HepG2 (cell line): ENCODE results near the gene PKP3. TPM values are rescaled to one million over a fixed set of nuclear protein-coding genes. Genes with fewer than 3 reads are reported as not detected.

Experiments used
- AGO1 ChIP-seq: fragments of 200-400 bp; formaldehyde crosslinking; IDR thresholded peaks from 2 replicates; pipeline ENCODE4 v1.6.1; 2017; ENCODE audit warnings: mild to moderate bottlenecking, low read depth, low read length, moderate library complexity; ENCODE audit not compliant: poor library complexity, severe bottlenecking
- AKAP8 ChIP-seq: sonication (generic); formaldehyde crosslinking; IDR thresholded peaks from 2 replicates; pipeline ENCODE4 v1.5.1; 2020; ENCODE audit warnings: mild to moderate bottlenecking, missing genetic modification reagents
- ARNTL ChIP-seq: sonication (generic); formaldehyde crosslinking; IDR thresholded peaks from 2 replicates; pipeline ENCODE4 v1.4.0; 2020; ENCODE audit warnings: mild to moderate bottlenecking, missing genetic modification reagents
- DNMT1 ChIP-seq: sonication (generic); formaldehyde crosslinking; IDR thresholded peaks from 2 replicates; pipeline ENCODE4 v1.5.1; 2020; ENCODE audit warnings: mild to moderate bottlenecking, missing genetic modification reagents
- EP300 ChIP-seq, 3 experiments: sonication (generic) in 1 of 3; formaldehyde crosslinking in 1 of 3; IDR thresholded peaks; 2 replicates each; pipeline versions ENCODE4 v1.5.1 to v1.6.1; 2011 to 2020; ENCODE audit warnings: low read depth in 2 of 3, low read length in 2 of 3, borderline replicate concordance in 1 of 3, improper control_type of control experiment in 1 of 3, mild to moderate bottlenecking in 1 of 3, missing genetic modification reagents in 1 of 3, moderate library complexity in 1 of 3
- HMGA1 ChIP-seq: sonication (generic); formaldehyde crosslinking; conservative IDR thresholded peaks from 2 replicates; pipeline ENCODE4 v1.4.0; 2020; ENCODE audit warnings: missing genetic modification reagents
- HOXA3 ChIP-seq: sonication (generic); formaldehyde crosslinking; IDR thresholded peaks from 2 replicates; pipeline ENCODE4 v1.5.0; 2020; ENCODE audit warnings: missing genetic modification reagents
- KLF16 ChIP-seq, 2 experiments: sonication (generic) in 1 of 2; formaldehyde crosslinking in 1 of 2; IDR thresholded peaks; 2 replicates each; pipeline versions ENCODE4 v1.6.1 to v1.8.0; 2016 to 2023; ENCODE audit warnings: missing genetic modification reagents in 2 of 2, missing compliant biosample characterization in 1 of 2
- KLF9 ChIP-seq: IDR thresholded peaks from 2 replicates; pipeline ENCODE4 v1.6.1; 2016; ENCODE audit warnings: low read depth
- KMT2B ChIP-seq: IDR thresholded peaks from 2 replicates; pipeline ENCODE4 v1.6.1; 2016; ENCODE audit warnings: missing genetic modification reagents, missing compliant biosample characterization
- NCOA2 ChIP-seq: sonication (generic); formaldehyde crosslinking; IDR thresholded peaks from 2 replicates; pipeline ENCODE4 v1.8.0; 2022; ENCODE audit warnings: inconsistent platforms
- PTBP1 ChIP-seq: fragments of 200-400 bp; formaldehyde crosslinking; IDR thresholded peaks from 2 replicates; pipeline ENCODE4 v1.6.1; 2018; ENCODE audit warnings: low read length, low read depth; ENCODE audit not compliant: poor library complexity, severe bottlenecking
- REXO4 ChIP-seq: sonication (generic); formaldehyde crosslinking; IDR thresholded peaks from 2 replicates; pipeline ENCODE4 v1.8.0; 2022; ENCODE audit warnings: missing genetic modification reagents, mild to moderate bottlenecking, borderline replicate concordance
- RFX3 ChIP-seq: IDR thresholded peaks from 2 replicates; pipeline ENCODE4 v1.6.1; 2016; ENCODE audit warnings: missing biosample characterization, missing genetic modification reagents
- SALL1 ChIP-seq: sonication (generic); formaldehyde crosslinking; IDR thresholded peaks from 2 replicates; pipeline ENCODE4 v1.8.0; 2022; ENCODE audit warnings: mild to moderate bottlenecking, missing genetic modification reagents
- TEAD3 ChIP-seq: optimal IDR thresholded peaks from 2 replicates; pipeline ENCODE3; 2016; ENCODE audit warnings: borderline replicate concordance
- THAP11 ChIP-seq: IDR thresholded peaks from 2 replicates; pipeline ENCODE4 v1.6.1; 2016; ENCODE audit warnings: missing biosample characterization, missing genetic modification reagents
- ZBTB8A ChIP-seq: sonication (generic); formaldehyde crosslinking; IDR thresholded peaks from 2 replicates; pipeline ENCODE4 v1.4.0; 2020; ENCODE audit warnings: mild to moderate bottlenecking, low read depth, missing genetic modification reagents, borderline replicate concordance
- ZNF205 ChIP-seq: IDR thresholded peaks from 2 replicates; pipeline ENCODE4 v1.6.1; 2018; ENCODE audit warnings: missing biosample characterization, missing genetic modification reagents
- ZNF292 ChIP-seq: sonication (generic); formaldehyde crosslinking; IDR thresholded peaks from 2 replicates; pipeline ENCODE4 v1.8.1; 2022; ENCODE audit warnings: mild to moderate bottlenecking, low read depth, missing genetic modification reagents, borderline replicate concordance
- ZNF30 ChIP-seq: sonication (generic); formaldehyde crosslinking; IDR thresholded peaks from 2 replicates; pipeline ENCODE4 v1.5.0; 2020; ENCODE audit warnings: mild to moderate bottlenecking, missing genetic modification reagents
- ZNF329 ChIP-seq: sonication (generic); formaldehyde crosslinking; IDR thresholded peaks from 2 replicates; pipeline ENCODE4 v1.9.0; 2021; ENCODE audit warnings: low read depth, mild to moderate bottlenecking, missing genetic modification reagents
- ZNF441 ChIP-seq: sonication (generic); formaldehyde crosslinking; IDR thresholded peaks from 2 replicates; pipeline ENCODE4 v1.7.0; 2021; ENCODE audit warnings: missing genetic modification reagents, borderline replicate concordance
- ZNF501 ChIP-seq: sonication (generic); formaldehyde crosslinking; IDR thresholded peaks from 2 replicates; pipeline ENCODE4 v1.5.1; 2020; ENCODE audit warnings: mild to moderate bottlenecking, moderate library complexity, missing genetic modification reagents
- ZNF552 ChIP-seq: sonication (generic); formaldehyde crosslinking; IDR thresholded peaks from 2 replicates; pipeline ENCODE4 v1.9.0; 2022; ENCODE audit warnings: missing genetic modification reagents, mild to moderate bottlenecking, borderline replicate concordance
- ZNF563 ChIP-seq: sonication (generic); formaldehyde crosslinking; IDR thresholded peaks from 2 replicates; pipeline ENCODE4 v1.8.0; 2022; ENCODE audit warnings: mild to moderate bottlenecking, moderate library complexity, missing genetic modification reagents
- ZNF772 ChIP-seq: sonication (generic); formaldehyde crosslinking; IDR thresholded peaks from 2 replicates; pipeline ENCODE4 v1.5.0; 2020; ENCODE audit warnings: mild to moderate bottlenecking, missing genetic modification reagents
- ZNF878 ChIP-seq: sonication (generic); formaldehyde crosslinking; IDR thresholded peaks from 2 replicates; pipeline ENCODE4 v1.8.1; 2023; ENCODE audit warnings: mild to moderate bottlenecking, missing genetic modification reagents, moderate library complexity
- polyA plus RNA-seq, 8 experiments: library from polyadenylated mRNA; depleted of rRNA in 3 of 8; stranded (reverse) in 7 of 8; unstranded in 1 of 8; fragments of >200 nt; fragmentation: Illumina TruSeq in 4 of 8; extraction: Trizol in 4 of 8; gene quantifications; 2 replicates each; pipeline versions ENCODE4 v1.2.1 to v1.2.3, GENCODE V29; 2011 to 2016; ENCODE audit warnings: low read depth in 4 of 8, missing spikeins in 1 of 8, mixed read lengths in 1 of 8; ENCODE audit not compliant: insufficient read depth in 1 of 8
- total RNA-seq, 5 experiments: library from RNA; depleted of rRNA; stranded (reverse); fragments of >200 nt; fragmentation: Illumina TruSeq; extraction: Trizol; gene quantifications; 2 replicates each; pipeline ENCODE4 v1.2.3, GENCODE V29; 2016; ENCODE audit warnings: low read depth in 1 of 5
- TF ChIP-seq, protein P1 (sequence below): sonication (generic); formaldehyde crosslinking; IDR thresholded peaks from 2 replicates; pipeline ENCODE4 v1.5.1; 2020; ENCODE audit warnings: missing genetic modification reagents, mild to moderate bottlenecking, borderline replicate concordance
- TF ChIP-seq, protein P2 (sequence below): IDR thresholded peaks from 2 replicates; pipeline ENCODE4 v1.6.1; 2016; ENCODE audit warnings: low read depth, control low read depth

PKP3 gene
- total and polyA plus RNA-seq, 2 of the 13 experiments (the other 11 are each of a cell fraction or from before 2014, with no cell fraction given), result 18.0 to 28.7 TPM

DNA sequence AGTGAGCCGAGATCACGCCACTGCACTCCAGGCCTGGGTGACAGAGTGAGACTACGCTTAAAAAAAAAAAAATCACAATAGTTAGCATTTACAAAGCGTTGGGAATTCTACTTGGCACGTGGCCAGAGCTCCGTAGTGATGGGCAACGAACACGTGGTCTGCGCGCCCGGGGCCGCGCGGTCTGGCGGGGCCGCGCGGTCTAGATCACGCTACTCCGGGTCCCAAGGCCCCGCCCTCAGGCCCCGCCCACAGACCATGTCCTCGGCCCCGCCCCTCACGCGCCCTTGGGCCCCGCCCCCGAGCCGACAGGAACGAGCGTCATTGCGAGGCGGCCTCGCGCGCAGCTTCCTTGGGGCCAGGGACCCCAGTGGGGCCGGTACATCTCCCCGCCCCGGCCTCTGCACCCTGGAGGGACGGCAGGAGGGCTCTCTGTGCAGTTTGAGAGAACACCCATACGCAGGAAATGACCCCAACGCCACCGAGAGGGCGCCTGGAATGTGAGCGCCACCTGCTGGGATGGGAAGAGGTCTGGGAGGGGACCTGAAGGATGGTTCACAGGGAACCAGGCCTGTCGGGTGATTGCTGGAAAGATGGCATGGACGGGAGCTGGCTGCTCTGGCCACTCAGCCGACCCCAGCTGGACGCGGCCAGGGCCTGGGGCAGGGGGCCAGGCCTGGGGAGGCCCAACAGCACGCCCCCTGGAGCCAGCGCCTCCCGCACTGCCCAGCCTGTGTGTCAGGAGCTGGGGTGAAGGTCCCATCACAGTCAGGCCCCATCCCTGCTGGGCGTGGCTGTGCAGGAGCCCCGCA lies 54.1 kb downstream of the PKP3 start (continued):
- TF ChIP-seq AKAP8 (CRISPR knock-in tag) (no peak; the same call in 1 of the 2 replicates), PTBP1 (peak; percentile 84), ZNF30 (CRISPR knock-in tag) (no peak), ZNF552 (CRISPR knock-in tag) (no peak), EP300 (IDR thresholded peaks at IDR 0.05; ENCODE audit: low read depth in 2 of 2, low read length in 2 of 2) (no peak), EP300 (CRISPR knock-in tag; IDR thresholded peaks at IDR 0.05; ENCODE audit: borderline replicate concordance) (peak; percentile 31; the same call in 1 of the 2 replicates), SALL1 (CRISPR knock-in tag) (peak; percentile 87), ARNTL (peak; percentile 75; the same call in 1 of the 2 replicates), ZNF441 (CRISPR knock-in tag) (peak; percentile 45; the same call in 1 of the 2 replicates), HMGA1 (no peak), ZNF501 (CRISPR knock-in tag) (peak; percentile 77), ZNF878 (CRISPR knock-in tag) (no peak), ZNF205 (CRISPR knock-in tag) (peak; percentile 84; the same call in 1 of the 2 replicates), ZNF292 (CRISPR knock-in tag) (no peak), ZBTB8A (no peak), ZNF563 (CRISPR knock-in tag) (peak; percentile 86; the same call in 1 of the 2 replicates), REXO4 (no peak), KLF16 (CRISPR knock-in tag; IDR thresholded peaks at IDR 0.05) (peak in 1 of 2 experiments; percentile 92; a peak in 2 of 4 replicates), THAP11 (CRISPR knock-in tag) (peak; percentile 90), AGO1 (peak; percentile 29), ZNF329 (CRISPR knock-in tag) (no peak), ZNF772 (CRISPR knock-in tag) (no peak), KLF9 (CRISPR knock-in tag) (no peak), NCOA2 (peak; percentile 55; the same call in 1 of the 2 replicates), RFX3 (CRISPR knock-in tag) (no peak), DNMT1 (CRISPR knock-in tag) (peak; percentile 90), HOXA3 (CRISPR knock-in tag) (peak; percentile 71; the same call in 1 of the 2 replicates), TEAD3 (CRISPR knock-in tag) (peak; percentile 88), KMT2B (CRISPR knock-in tag) (peak; percentile 56; the same call in 1 of the 2 replicates)
- TF ChIP-seq, protein P1, sequence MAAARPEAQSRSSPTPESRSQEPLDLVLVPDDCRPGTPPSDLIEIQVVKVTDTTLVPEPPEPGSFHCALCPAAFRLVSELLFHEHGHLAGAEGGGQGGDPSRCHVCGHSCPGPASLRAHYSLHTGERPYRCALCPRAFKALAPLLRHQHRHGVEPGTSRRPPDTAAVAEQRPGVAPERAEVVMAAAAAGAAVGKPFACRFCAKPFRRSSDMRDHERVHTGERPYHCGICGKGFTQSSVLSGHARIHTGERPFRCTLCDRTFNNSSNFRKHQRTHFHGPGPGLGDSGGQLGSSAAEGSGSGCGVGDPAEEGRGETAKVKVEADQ (CRISPR knock-in tag), result peak; percentile 86
- TF ChIP-seq, protein P2, sequence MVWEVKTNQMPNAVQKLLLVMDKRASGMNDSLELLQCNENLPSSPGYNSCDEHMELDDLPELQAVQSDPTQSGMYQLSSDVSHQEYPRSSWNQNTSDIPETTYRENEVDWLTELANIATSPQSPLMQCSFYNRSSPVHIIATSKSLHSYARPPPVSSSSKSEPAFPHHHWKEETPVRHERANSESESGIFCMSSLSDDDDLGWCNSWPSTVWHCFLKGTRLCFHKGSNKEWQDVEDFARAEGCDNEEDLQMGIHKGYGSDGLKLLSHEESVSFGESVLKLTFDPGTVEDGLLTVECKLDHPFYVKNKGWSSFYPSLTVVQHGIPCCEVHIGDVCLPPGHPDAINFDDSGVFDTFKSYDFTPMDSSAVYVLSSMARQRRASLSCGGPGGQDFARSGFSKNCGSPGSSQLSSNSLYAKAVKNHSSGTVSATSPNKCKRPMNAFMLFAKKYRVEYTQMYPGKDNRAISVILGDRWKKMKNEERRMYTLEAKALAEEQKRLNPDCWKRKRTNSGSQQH (CRISPR knock-in tag), result no peak
